HG03097 (cell line): Measurements from ENCODE around the gene IFNAR1.
A peak's percentile ranks its signal among the peaks of the same experiment; 100 is the strongest.
"Not testable (repeated sequence)": the region's sequence is repeated elsewhere in the genome, so short reads cannot be mapped to it uniquely, and the experiment has no call there.

Experiments used
- ATAC-seq: cut with Tn5 transposase; IDR thresholded peaks from one replicate; pipeline ENCODE4 v1.9.1; 2021; ENCODE audit not compliant: unreplicated experiment, low FRiP score

Gene IFNAR1

GRCh38 chr21:33305344-33305671 is 19.5 kb upstream of the IFNAR1 start:
- no peak for ATAC-seq

GRCh38 chr21:33305938-33306337 is 18.8 kb upstream of the IFNAR1 start:
- ATAC-seq, result no peak

GRCh38 chr21:33308586-33309490 is 15.9 kb upstream of the IFNAR1 start:
- peak; percentile 61 for ATAC-seq

GRCh38 chr21:33309778-33310177 is 15.0 kb upstream of the IFNAR1 start:
- ATAC-seq, result no peak

GRCh38 chr21:33312121-33312520 is 12.6 kb upstream of the IFNAR1 start:
- no peak for ATAC-seq

GRCh38 chr21:33313183-33313582 is 11.6 kb upstream of the IFNAR1 start:
- no peak for ATAC-seq

GRCh38 chr21:33313611-33314010 is 11.2 kb upstream of the IFNAR1 start:
- no peak for ATAC-seq

- ATAC-seq, result no peak
These were observed 10.7 kb upstream of the IFNAR1 start for GRCh38 chr21:33314111-33314510.

GRCh38 chr21:33315946-33316710 is 8.6 kb upstream of the IFNAR1 start:
- no peak for ATAC-seq

- no peak for ATAC-seq
These were observed 7.6 kb upstream of the IFNAR1 start for GRCh38 chr21:33317145-33317544.

GRCh38 chr21:33317786-33318486 is 6.8 kb upstream of the IFNAR1 start:
- no peak for ATAC-seq

- not testable (repeated sequence) for ATAC-seq
These were observed 3.8 kb upstream of the IFNAR1 start for GRCh38 chr21:33321005-33321404.

- not testable (repeated sequence) for ATAC-seq
These were observed 1.2 kb upstream of the IFNAR1 start for GRCh38 chr21:33323610-33324009.

- ATAC-seq, result peak; percentile 30
These were observed 675 bp downstream of the IFNAR1 start for GRCh38 chr21:33325222-33326067.

GRCh38 chr21:33327326-33327725 is 2.6 kb downstream of the IFNAR1 start:
- ATAC-seq, result no peak

- ATAC-seq, result no peak
These were observed 3.1 kb downstream of the IFNAR1 start for GRCh38 chr21:33327792-33328433.

GRCh38 chr21:33330726-33331125 is 6.0 kb downstream of the IFNAR1 start:
- no peak for ATAC-seq

- no peak for ATAC-seq
These were observed 7.4 kb downstream of the IFNAR1 start for GRCh38 chr21:33332143-33332542.

- no peak for ATAC-seq
These were observed 9.4 kb downstream of the IFNAR1 start for GRCh38 chr21:33334191-33334590.

- ATAC-seq, result no peak
These were observed 10.1 kb downstream of the IFNAR1 start for GRCh38 chr21:33334824-33335223.
